ENCODE measurements around the gene MIA. TPM values are rescaled to one million over a fixed set of nuclear protein-coding genes. Genes with fewer than 3 reads are reported as not detected.
"Not testable (repeated sequence)": the region's sequence is repeated elsewhere in the genome, so short reads cannot be mapped to it uniquely, and the experiment has no call there.

Gene MIA
- total RNA-seq, 1 experiment from 2014 or later = not detected

DNA sequence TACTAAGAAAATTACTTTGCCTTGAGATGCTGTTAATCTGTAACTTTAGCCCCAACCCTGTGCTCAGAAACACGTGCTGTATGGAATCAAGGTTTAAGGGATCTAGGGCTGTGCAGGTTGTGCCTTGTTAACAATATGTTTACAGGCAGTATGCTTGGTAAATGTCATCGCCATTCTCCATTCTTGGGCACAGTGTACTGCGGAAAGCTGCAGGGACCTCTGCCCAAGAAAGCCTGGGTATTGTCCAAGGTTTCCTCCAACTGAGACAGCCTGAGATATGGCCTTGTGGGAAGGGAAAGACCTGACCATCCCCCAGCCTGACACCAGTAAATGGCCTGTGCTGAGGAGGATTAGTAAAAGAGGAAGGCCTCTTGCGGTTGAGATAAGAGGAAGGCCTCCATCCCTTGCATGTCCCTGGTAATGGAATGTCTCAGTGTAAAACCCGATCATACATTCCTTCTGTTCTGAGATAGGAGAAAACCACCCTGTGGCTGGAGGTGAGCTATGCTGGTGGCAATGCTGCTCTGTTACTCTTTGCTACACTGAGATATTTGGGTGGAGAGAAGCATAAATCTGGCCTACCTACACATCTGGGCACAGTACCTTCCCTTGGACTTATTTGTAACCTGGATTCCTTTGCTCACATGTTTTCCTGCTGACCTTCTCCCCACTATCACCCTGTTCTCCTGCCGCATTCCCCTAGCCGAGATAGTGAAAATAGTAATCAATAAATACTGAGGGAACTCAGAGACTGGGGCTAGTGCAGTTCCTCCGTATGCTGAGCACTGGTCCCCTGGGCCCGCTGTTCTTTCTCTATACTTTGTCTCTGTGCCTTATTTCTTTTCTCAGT, 47.6 kb downstream of the MIA start:
- DNase-seq (ENCODE audit: low read depth) = not testable (repeated sequence)

- not testable (repeated sequence) for DNase-seq (ENCODE audit: low read depth)
Observed at GRCh38 chr19:40824916-40825315, 49.6 kb downstream of the MIA start.

GRCh38 chr19:40825460-40826095, 50.3 kb downstream of the MIA start:
- DNase-seq (ENCODE audit: low read depth) = not testable (repeated sequence)

- not testable (repeated sequence) for DNase-seq (ENCODE audit: low read depth)
Observed at GRCh38 chr19:40826312-40826698, 51.0 kb downstream of the MIA start.

- not testable (repeated sequence) for DNase-seq (ENCODE audit: low read depth)
Observed at GRCh38 chr19:40826699-40827385, 51.5 kb downstream of the MIA start.

Other genes with a start within 250 kb of the MIA start
- 30.5 and 66.3 TPM in 2 replicates for gene SHKBP1, start 198.6 kb upstream of the MIA start, total RNA-seq (2014; rRNA removed; shearing (Covaris generic))
- 7.1 and 7.3 TPM in 2 replicates for gene LTBP4, start 174.2 kb upstream of the MIA start, total RNA-seq (2014; rRNA removed; shearing (Covaris generic))
- gene NUMBL, start 84.9 kb upstream of the MIA start, total RNA-seq (2014; rRNA removed; shearing (Covaris generic)) = 10.2 and 18.1 TPM in 2 replicates
- 9.5 and 30.8 TPM in 2 replicates for gene COQ8B, start 58.6 kb upstream of the MIA start, total RNA-seq (2014; rRNA removed; shearing (Covaris generic))
- 6.3 and 7.2 TPM in 2 replicates for gene ITPKC, start 58.4 kb upstream of the MIA start, total RNA-seq (2014; rRNA removed; shearing (Covaris generic))
- 0.76 and 1.3 TPM in 2 replicates for gene ACTMAP, start 25.0 kb upstream of the MIA start, total RNA-seq (2014; rRNA removed; shearing (Covaris generic))
- gene SNRPA, start 24.3 kb upstream of the MIA start, total RNA-seq (2014; rRNA removed; shearing (Covaris generic)) = 76.3 and 93.3 TPM in 2 replicates
- 13.2 and 34.2 TPM in 2 replicates for gene RAB4B, start 2.7 kb downstream of the MIA start, total RNA-seq (2014; rRNA removed; shearing (Covaris generic))
- gene EGLN2, start 23.7 kb downstream of the MIA start, total RNA-seq (2014; rRNA removed; shearing (Covaris generic)) = 24.1 and 39.7 TPM in 2 replicates
- not detected in 2 replicates for gene CYP2A6, start 74.9 kb downstream of the MIA start, total RNA-seq (2014; rRNA removed; shearing (Covaris generic))
- gene CYP2A7, start 106.7 kb downstream of the MIA start, total RNA-seq (2014; rRNA removed; shearing (Covaris generic)) = not detected in 2 replicates
- not detected in 2 replicates for gene CYP2B6, start 215.8 kb downstream of the MIA start, total RNA-seq (2014; rRNA removed; shearing (Covaris generic))